ENCODE results near the gene WWOX.

GRCh38 chr16:78183437-78184237 is 84.2 kb downstream of the WWOX start:
- TF ChIP-seq CTCF (IDR thresholded peaks at IDR 0.05; ENCODE audit: borderline replicate concordance, extremely low read depth, low read length, poor library complexity, severe bottlenecking): no peak
- no peak for TF ChIP-seq EZH2 (IDR thresholded peaks at IDR 0.05; ENCODE audit: borderline replicate concordance, low read depth, low read length, severe bottlenecking)
